ENCODE data around the gene CUL3. TPM values are rescaled to one million over a fixed set of nuclear protein-coding genes. Genes with fewer than 3 reads are reported as not detected.
A peak's percentile ranks its signal among the peaks of the same experiment; 100 is the strongest.
"Not testable (repeated sequence)": the region's sequence is repeated elsewhere in the genome, so short reads cannot be mapped to it uniquely, and the experiment has no call there.

CUL3 gene
- total RNA-seq, 2 donors from 2014 or later = 96.1 to 128 TPM

GRCh38 chr2:224595518-224595917 is 10.4 kb upstream of the CUL3 start:
- no peak for ATAC-seq (replicated peaks)
- no peaks in the 10 kb centered on the region for H3K36me3 Mint-ChIP-seq (ENCODE audit: low read depth)
- H3K4me3 Mint-ChIP-seq = no peak overlapping the region
- no peak overlapping the region for H3K27ac Mint-ChIP-seq
- H3K9me3 Mint-ChIP-seq = no peaks in the 10 kb centered on the region
- H3K27me3 Mint-ChIP-seq = peaks cover 3% of the 10 kb centered on the region
- no peaks in the 10 kb centered on the region for H3K4me1 Mint-ChIP-seq

GRCh38 chr2:224594840-224595239 is 9.7 kb upstream of the CUL3 start:
- no peaks in the 10 kb centered on the region for H3K4me1 Mint-ChIP-seq
- no peak overlapping the region for H3K4me3 Mint-ChIP-seq
- H3K9me3 Mint-ChIP-seq = no peaks in the 10 kb centered on the region

GRCh38 chr2:224591220-224591619 is 6.1 kb upstream of the CUL3 start:
- Mint-ChIP-seq H3K27me3 (peaks cover 3% of the 10 kb centered on the region), H3K36me3 (ENCODE audit: low read depth) (no peaks in the 10 kb centered on the region), H3K4me3 (no peak overlapping the region), H3K27ac (no peak overlapping the region), H3K4me1 (no peaks in the 10 kb centered on the region), H3K9me3 (no peaks in the 10 kb centered on the region)
- ATAC-seq (replicated peaks) = no peak

More at GRCh38 chr2:224594840-224595239, 9.7 kb upstream of the CUL3 start:
- Mint-ChIP-seq H3K27me3 (peaks cover 3% of the 10 kb centered on the region), H3K36me3 (ENCODE audit: low read depth) (no peaks in the 10 kb centered on the region), H3K27ac (no peak overlapping the region)
- ATAC-seq (replicated peaks) = no peak

- H3K9me3 Mint-ChIP-seq = no peaks in the 10 kb centered on the region
- peak overlapping the region; percentile 90 for H3K27ac Mint-ChIP-seq
- peaks cover 4% of the 10 kb centered on the region for H3K4me1 Mint-ChIP-seq
Measured at GRCh38 chr2:224586127-224586695, 1.0 kb upstream of the CUL3 start.

GRCh38 chr2:224584785-224585210 is 365 bp downstream of the CUL3 start:
- Mint-ChIP-seq H3K27me3 (no peaks in the 10 kb centered on the region), H3K36me3 (ENCODE audit: low read depth) (peaks cover 51% of the 10 kb centered on the region), H3K4me3 (peak overlapping the region; percentile 99), H3K9me3 (no peaks in the 10 kb centered on the region), H3K4me1 (peaks cover 5% of the 10 kb centered on the region), H3K27ac (peak overlapping the region; percentile 90)
- ATAC-seq (replicated peaks) = peak; percentile 38

More at GRCh38 chr2:224586127-224586695, 1.0 kb upstream of the CUL3 start:
- H3K27me3 Mint-ChIP-seq = no peaks in the 10 kb centered on the region
- peaks cover 37% of the 10 kb centered on the region for H3K36me3 Mint-ChIP-seq (ENCODE audit: low read depth)
- H3K4me3 Mint-ChIP-seq = peak overlapping the region; percentile 99
- no peak for ATAC-seq (replicated peaks)

- H3K4me1 Mint-ChIP-seq = peaks cover 10% of the 10 kb centered on the region
- no peaks in the 10 kb centered on the region for H3K9me3 Mint-ChIP-seq
- H3K27me3 Mint-ChIP-seq = no peaks in the 10 kb centered on the region
- H3K27ac Mint-ChIP-seq = peak overlapping the region; percentile 96
- H3K36me3 Mint-ChIP-seq (ENCODE audit: low read depth) = peaks cover 56% of the 10 kb centered on the region
- peak overlapping the region; percentile 99 for H3K4me3 Mint-ChIP-seq
- no peak for ATAC-seq (replicated peaks)
Measured at GRCh38 chr2:224584111-224584784, 915 bp downstream of the CUL3 start.

GRCh38 chr2:224583033-224583432 is 2.1 kb downstream of the CUL3 start:
- H3K9me3 Mint-ChIP-seq; H3K27ac Mint-ChIP-seq; ATAC-seq (replicated peaks); H3K27me3 Mint-ChIP-seq: not testable (repeated sequence)
- Mint-ChIP-seq H3K4me3 (peak overlapping the region; percentile 99), H3K36me3 (ENCODE audit: low read depth) (peaks cover 59% of the 10 kb centered on the region), H3K4me1 (peaks cover 12% of the 10 kb centered on the region)

GRCh38 chr2:224580248-224580647 is 4.9 kb downstream of the CUL3 start:
- Mint-ChIP-seq H3K9me3 (no peaks in the 10 kb centered on the region), H3K36me3 (ENCODE audit: low read depth) (peaks cover 53% of the 10 kb centered on the region), H3K4me1 (peaks cover 25% of the 10 kb centered on the region), H3K27ac (no peak overlapping the region), H3K4me3 (peak overlapping the region; percentile 66), H3K27me3 (no peaks in the 10 kb centered on the region)
- no peak for ATAC-seq (replicated peaks)

- Mint-ChIP-seq H3K27me3 (no peaks in the 10 kb centered on the region), H3K4me3 (peak overlapping the region; percentile 66), H3K4me1 (peaks cover 33% of the 10 kb centered on the region), H3K9me3 (no peaks in the 10 kb centered on the region), H3K27ac (peak overlapping the region; percentile 9), H3K36me3 (ENCODE audit: low read depth) (peaks cover 61% of the 10 kb centered on the region)
- ATAC-seq (replicated peaks) = no peak
Measured at GRCh38 chr2:224579411-224579810, 5.8 kb downstream of the CUL3 start.

- H3K27ac Mint-ChIP-seq = no peak overlapping the region
- peaks cover 33% of the 10 kb centered on the region for H3K4me1 Mint-ChIP-seq
- ATAC-seq (replicated peaks) = peak; percentile 13
- no peaks in the 10 kb centered on the region for H3K9me3 Mint-ChIP-seq
- H3K36me3 Mint-ChIP-seq (ENCODE audit: low read depth) = peaks cover 49% of the 10 kb centered on the region
- H3K4me3 Mint-ChIP-seq = peak overlapping the region; percentile 48
- H3K27me3 Mint-ChIP-seq = no peaks in the 10 kb centered on the region
Measured at GRCh38 chr2:224577541-224577940, 7.6 kb downstream of the CUL3 start.

- H3K27me3 Mint-ChIP-seq = no peaks in the 10 kb centered on the region
- ATAC-seq (replicated peaks) = peak; percentile 85
- no peaks in the 10 kb centered on the region for H3K9me3 Mint-ChIP-seq
- H3K4me3 Mint-ChIP-seq = peak overlapping the region; percentile 48
- peaks cover 50% of the 10 kb centered on the region for H3K36me3 Mint-ChIP-seq (ENCODE audit: low read depth)
- H3K4me1 Mint-ChIP-seq = peaks cover 43% of the 10 kb centered on the region
- H3K27ac Mint-ChIP-seq = peak overlapping the region; percentile 22
Measured at GRCh38 chr2:224576088-224576715, 9.0 kb downstream of the CUL3 start.

- Mint-ChIP-seq H3K27me3 (no peaks in the 10 kb centered on the region), H3K4me3 (peak overlapping the region; percentile 48), H3K36me3 (ENCODE audit: low read depth) (peaks cover 40% of the 10 kb centered on the region), H3K4me1 (peaks cover 50% of the 10 kb centered on the region), H3K9me3 (no peaks in the 10 kb centered on the region), H3K27ac (peak overlapping the region; percentile 22)
- no peak for ATAC-seq (replicated peaks)
Measured at GRCh38 chr2:224574423-224575084, 10.6 kb downstream of the CUL3 start.

GRCh38 chr2:224573724-224574123 is 11.4 kb downstream of the CUL3 start:
- H3K36me3 Mint-ChIP-seq (ENCODE audit: low read depth) = peaks cover 35% of the 10 kb centered on the region

GRCh38 chr2:224572338-224572737 is 12.8 kb downstream of the CUL3 start:
- ATAC-seq (replicated peaks) = no peak
- peaks cover 54% of the 10 kb centered on the region for H3K4me1 Mint-ChIP-seq
- no peak overlapping the region for H3K27ac Mint-ChIP-seq

More at GRCh38 chr2:224573724-224574123, 11.4 kb downstream of the CUL3 start:
- no peak for ATAC-seq (replicated peaks)
- peak overlapping the region; percentile 34 for H3K27ac Mint-ChIP-seq
- peak overlapping the region; percentile 48 for H3K4me3 Mint-ChIP-seq
- peaks cover 46% of the 10 kb centered on the region for H3K4me1 Mint-ChIP-seq
- H3K27me3 Mint-ChIP-seq = no peaks in the 10 kb centered on the region
- no peaks in the 10 kb centered on the region for H3K9me3 Mint-ChIP-seq

More at GRCh38 chr2:224572338-224572737, 12.8 kb downstream of the CUL3 start:
- Mint-ChIP-seq H3K4me3 (peak overlapping the region; percentile 53), H3K36me3 (ENCODE audit: low read depth) (peaks cover 44% of the 10 kb centered on the region), H3K9me3 (no peaks in the 10 kb centered on the region), H3K27me3 (no peaks in the 10 kb centered on the region)
